Measurements from ENCODE around the gene AQP6. TPM values are rescaled to one million over a fixed set of nuclear protein-coding genes. Genes with fewer than 3 reads are reported as not detected.

The AQP6 gene
- total and polyA plus RNA-seq, 9 donors = under 0.01 to 0.08 (median 0.04) TPM; not detected in 6

- WGBS, 3 donors = 74 to 83% (median 83%) methylated on average over 3 of the region's 3 CpGs
- intact Hi-C loops (cut with DNase I) = no loop called here
- no peak for TF ChIP-seq CTCF (IDR thresholded peaks at IDR 0.05)
- no peak for TF ChIP-seq EP300 (IDR thresholded peaks at IDR 0.05)
- no peak for TF ChIP-seq POLR2A (IDR thresholded peaks at IDR 0.05)
- no peaks in the 10 kb centered on the region for H3K9me3 ChIP-seq
- no peak overlapping the region for H3K27ac ChIP-seq
- no peak overlapping the region for H3K4me3 ChIP-seq
- no peaks in the 10 kb centered on the region for H3K36me3 ChIP-seq
- DNase-seq = no peak
- no peaks in the 10 kb centered on the region for H3K27me3 ChIP-seq
- no peaks in the 10 kb centered on the region for H3K4me1 ChIP-seq (ENCODE audit: insufficient read depth)
Measured at GRCh38 chr12:49934505-49934904, 38.2 kb upstream of the AQP6 start.

- no peak for DNase-seq
- no peaks in the 10 kb centered on the region for H3K27me3 ChIP-seq
- intact Hi-C loops (cut with DNase I) = no loop called here
- no peaks in the 10 kb centered on the region for H3K36me3 ChIP-seq
- 84 to 88% (median 88%) methylated on average over 3 of the region's 3 CpGs for WGBS, 3 donors
- no peaks in the 10 kb centered on the region for H3K4me1 ChIP-seq (ENCODE audit: insufficient read depth)
- H3K9me3 ChIP-seq = no peaks in the 10 kb centered on the region
- TF ChIP-seq EP300 (IDR thresholded peaks at IDR 0.05) (no peak), POLR2A (IDR thresholded peaks at IDR 0.05) (no peak), CTCF (IDR thresholded peaks at IDR 0.05) (no peak)
- H3K27ac ChIP-seq = no peak overlapping the region
- H3K4me3 ChIP-seq = no peak overlapping the region
Measured at GRCh38 chr12:49936925-49937324, 35.8 kb upstream of the AQP6 start.

- H3K4me3 ChIP-seq = no peak overlapping the region
- no peaks in the 10 kb centered on the region for H3K36me3 ChIP-seq
- 82 to 89% (median 86%) methylated on average over 7 to 8 of the region's 8 CpGs for WGBS, 3 donors
- no peaks in the 10 kb centered on the region for H3K9me3 ChIP-seq
- H3K4me1 ChIP-seq (ENCODE audit: insufficient read depth) = no peaks in the 10 kb centered on the region
- no peaks in the 10 kb centered on the region for H3K27me3 ChIP-seq
- no peak overlapping the region for H3K27ac ChIP-seq
- TF ChIP-seq EP300 (IDR thresholded peaks at IDR 0.05) = no peak
- no peak for TF ChIP-seq CTCF (IDR thresholded peaks at IDR 0.05)
- no peak for TF ChIP-seq POLR2A (IDR thresholded peaks at IDR 0.05)
- DNase-seq = no peak
- intact Hi-C loops (cut with DNase I) = no loop called here
Measured at GRCh38 chr12:49937639-49938300, 35.0 kb upstream of the AQP6 start.

GRCh38 chr12:49939307-49939706 lies 33.4 kb upstream of the AQP6 start:
- H3K36me3 ChIP-seq = no peaks in the 10 kb centered on the region
- DNase-seq = no peak
- H3K27me3 ChIP-seq = no peaks in the 10 kb centered on the region
- intact Hi-C loops (cut with DNase I) = no loop called here
- H3K4me3 ChIP-seq = no peak overlapping the region
- TF ChIP-seq POLR2A (IDR thresholded peaks at IDR 0.05) (no peak), CTCF (IDR thresholded peaks at IDR 0.05) (no peak), EP300 (IDR thresholded peaks at IDR 0.05) (no peak)
- no peak overlapping the region for H3K27ac ChIP-seq
- H3K9me3 ChIP-seq = no peaks in the 10 kb centered on the region
- H3K4me1 ChIP-seq (ENCODE audit: insufficient read depth) = no peaks in the 10 kb centered on the region
